Activated naive CD4-positive, alpha-beta T cell treated with anti-CD3 and anti-CD28 coated beads, Interleukin-2, amount 50 U/mL, for 72 hours (primary cell): Measurements from ENCODE around the gene GPR55. TPM values are rescaled to one million over a fixed set of nuclear protein-coding genes. Genes with fewer than 3 reads are reported as not detected.

Source experiments
- ATAC-seq, 2 donors: fragments of 150-1000 bp; cut with Tn5 transposase; 2 replicates each; pipeline ENCODE4 v1.10.0; 2021; ENCODE audit warnings: mild to moderate bottlenecking in 2 of 2, moderate library complexity in 2 of 2
- DNase-seq, 2 donors: peaks; one replicate each; pipeline ENCODE4 v3.0.0; 2021 to 2022; ENCODE audit warnings: low spot score in 2 of 2
- H3K27ac Mint-ChIP-seq, 2 donors: one replicate each; pipeline ENCODE4 v1.8.0; 2022; ENCODE audit warnings: mild to moderate bottlenecking in 2 of 2, mixed read lengths in 2 of 2
- H3K36me3 Mint-ChIP-seq, 2 donors: one replicate each; pipeline ENCODE4 v1.8.0; 2022; ENCODE audit warnings: mixed read lengths in 2 of 2
- H3K9me3 Mint-ChIP-seq, 2 donors: one replicate each; pipeline ENCODE4 v1.8.0; 2022; ENCODE audit warnings: mixed read lengths in 2 of 2
- total RNA-seq, 2 donors: library from RNA; stranded (reverse); gene quantifications; one replicate each; pipeline ENCODE4 v1.2.3, GENCODE V29; 2022

The GPR55 gene
- total RNA-seq, 2 donors from 2014 or later: 2.6 to 12.1 TPM

- DNase-seq (peak; percentile 78 to 81), ATAC-seq (peak; percentile 88)
- Mint-ChIP-seq H3K9me3 (no peaks in the 10 kb centered on the region), H3K36me3 (no peaks in the 10 kb centered on the region), H3K27ac (peak within 1 kb of the TSS; percentile 50 to 78)
Observed at GRCh38 chr2:230864605-230865306, 60.3 kb downstream of the GPR55 start, which contains the start of gene ITM2C. TSS of gene ITM2C (plus strand) at chr2:230864942. CDS start at chr2:230865026, 84 bp downstream.

DNA sequence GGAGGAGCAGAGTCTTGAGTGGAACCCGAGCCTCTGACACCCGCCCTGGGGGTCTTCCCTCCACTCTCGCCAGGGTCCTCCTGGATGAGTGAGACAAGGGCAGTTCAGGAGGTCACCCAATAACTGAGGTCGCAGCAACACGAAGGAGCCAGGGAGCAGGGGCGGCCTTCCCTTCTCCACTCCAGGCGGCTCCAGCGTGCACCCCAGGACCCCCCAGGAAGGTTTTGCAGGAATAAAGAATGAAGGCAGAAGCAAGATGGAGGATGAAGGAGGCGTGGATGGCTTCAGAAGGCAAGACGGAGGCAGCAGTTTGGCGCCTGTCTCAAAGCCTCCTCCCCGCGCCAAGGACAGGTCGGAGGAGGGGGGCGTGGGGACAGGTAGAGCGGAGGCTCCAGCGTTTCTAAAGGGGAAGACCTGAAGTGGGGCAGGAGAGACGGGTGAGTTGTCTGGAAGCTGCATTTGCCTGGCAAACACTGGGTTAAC lies 60.9 kb downstream of the GPR55 start:
- no peaks in the 10 kb centered on the region for H3K9me3 Mint-ChIP-seq
- H3K36me3 Mint-ChIP-seq: no peaks in the 10 kb centered on the region
- H3K27ac Mint-ChIP-seq: peak overlapping the region; percentile 40 to 78
- no peak for DNase-seq
- peak; percentile 2 to 12 for ATAC-seq

- no peak for DNase-seq
Observed at GRCh38 chr2:230863442-230864121, 61.5 kb downstream of the GPR55 start.

DNA sequence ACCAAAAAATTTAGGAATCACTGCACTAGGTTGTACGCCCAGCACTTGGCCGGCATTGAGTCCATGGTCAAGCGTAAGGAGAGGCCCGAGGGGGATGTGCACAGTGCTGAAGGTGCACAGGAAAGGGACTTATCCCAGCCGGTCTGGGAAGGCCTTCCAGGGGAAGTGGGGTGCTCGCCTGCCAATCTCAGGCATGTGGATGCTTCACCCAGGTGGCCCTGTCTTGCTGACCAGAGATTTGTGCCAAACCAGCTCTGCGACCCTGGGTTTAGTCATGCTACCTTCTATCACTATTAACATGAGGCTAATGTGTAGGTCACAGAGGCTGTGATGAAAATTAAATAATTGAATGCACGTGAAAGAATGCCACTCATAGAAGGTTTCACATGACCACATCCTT lies 62.0 kb downstream of the GPR55 start:
- Mint-ChIP-seq H3K9me3 (no peaks in the 10 kb centered on the region), H3K27ac (no peak overlapping the region), H3K36me3 (no peaks in the 10 kb centered on the region)
- ATAC-seq: no peak
- DNase-seq: no peak

More at GRCh38 chr2:230863442-230864121, 61.5 kb downstream of the GPR55 start:
- ATAC-seq: no peak
- no peaks in the 10 kb centered on the region for H3K9me3 Mint-ChIP-seq
- no peaks in the 10 kb centered on the region for H3K36me3 Mint-ChIP-seq
- H3K27ac Mint-ChIP-seq: peak overlapping the region in 1 of 2 donors; percentile 40

GRCh38 chr2:230862292-230862691 lies 62.8 kb downstream of the GPR55 start:
- H3K27ac Mint-ChIP-seq: no peak overlapping the region
- no peaks in the 10 kb centered on the region for H3K9me3 Mint-ChIP-seq
- H3K36me3 Mint-ChIP-seq: no peaks in the 10 kb centered on the region
- DNase-seq: no peak
- ATAC-seq: no peak

DNA sequence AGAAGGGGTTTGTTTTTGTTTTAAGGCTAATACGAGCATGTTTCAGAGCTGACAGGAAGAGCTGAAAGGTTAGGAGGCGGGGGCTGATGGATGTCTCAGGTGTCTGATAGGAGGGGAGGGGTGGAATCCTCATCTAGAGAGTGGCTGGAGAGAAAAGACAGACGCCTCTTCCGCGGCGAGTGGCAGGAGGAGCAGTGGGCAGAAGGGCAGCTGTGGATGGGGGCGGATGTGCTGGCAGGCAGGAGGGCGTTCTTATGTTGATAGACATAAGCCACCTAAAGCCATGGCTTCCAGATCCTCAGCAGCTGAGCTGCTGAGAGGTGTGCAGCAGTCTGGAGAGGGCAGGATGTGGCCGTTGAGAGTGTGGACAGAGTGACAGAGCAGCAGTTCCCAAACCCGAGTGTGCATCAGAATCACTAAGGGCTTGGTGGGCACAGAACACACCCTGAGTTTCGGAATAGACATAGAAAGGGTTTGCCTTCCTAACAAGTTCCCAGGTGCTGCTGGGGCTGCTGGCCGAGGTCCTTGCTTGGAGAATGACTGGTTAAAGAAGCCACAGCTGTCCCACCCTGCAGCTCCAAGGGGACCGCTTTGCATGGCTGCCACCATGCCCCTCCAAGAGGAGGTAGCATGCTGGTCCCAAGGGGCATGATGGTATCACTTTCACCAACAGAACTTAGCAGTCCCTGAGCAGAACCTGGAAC lies 63.3 kb downstream of the GPR55 start:
- no peak overlapping the region for H3K27ac Mint-ChIP-seq
- DNase-seq: peak in 1 of 2 donors; percentile 37

More for the DNA sequence above, 63.3 kb downstream of the GPR55 start:
- H3K36me3 Mint-ChIP-seq: no peaks in the 10 kb centered on the region
- H3K9me3 Mint-ChIP-seq: no peaks in the 10 kb centered on the region
- no peak for ATAC-seq

Other genes with a start within 250 kb of the GPR55 start
- 100 to 1,000 TPM; 104 to 123 TPM for gene CAB39, start 212.4 kb downstream of the GPR55 start, total RNA-seq
- gene ITM2C, start 60.3 kb downstream of the GPR55 start, total RNA-seq: 10 to 100 TPM; 18.4 to 90.2 TPM
- 1 to 10 TPM in 1 of 2 donors, under 1 TPM in 1; 0.84 to 2.9 TPM for gene SPATA3, start 70.9 kb upstream of the GPR55 start, total RNA-seq
- 1 to 10 TPM in 1 of 2 donors, under 1 TPM in 1; 0.18 to 5.7 TPM for gene C2orf72, start 112.3 kb upstream of the GPR55 start, total RNA-seq
- 100 to 1,000 TPM in 1 of 2 donors, 10 to 100 TPM in 1; 99.7 to 105 TPM for gene PSMD1, start 131.6 kb upstream of the GPR55 start, total RNA-seq
- gene HTR2B, start 199.8 kb upstream of the GPR55 start, total RNA-seq: not detected